ENCODE results near the gene CDK5RAP2.

The CDK5RAP2 gene

DNA sequence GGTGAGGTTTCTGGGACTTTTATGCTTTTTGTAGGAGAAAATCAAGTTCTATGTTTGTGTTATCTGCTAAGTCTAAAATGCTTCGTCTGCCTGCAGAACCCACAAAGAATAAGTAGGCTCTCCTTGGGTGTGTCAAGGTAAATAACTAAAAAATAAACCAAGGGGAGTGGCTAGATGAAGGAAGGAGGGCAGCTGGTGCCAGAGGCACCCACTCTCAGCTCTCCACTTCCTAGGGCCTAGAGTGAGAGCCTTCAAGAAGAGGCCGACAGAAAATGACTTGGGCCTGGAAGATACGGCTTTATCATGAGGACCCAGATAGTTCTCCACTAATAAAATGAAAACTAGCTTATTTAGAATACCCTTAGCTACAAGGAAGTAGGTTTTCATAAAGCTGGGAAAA lies 147.4 kb downstream of the CDK5RAP2 start:
- DNase-seq: no peak

DNA sequence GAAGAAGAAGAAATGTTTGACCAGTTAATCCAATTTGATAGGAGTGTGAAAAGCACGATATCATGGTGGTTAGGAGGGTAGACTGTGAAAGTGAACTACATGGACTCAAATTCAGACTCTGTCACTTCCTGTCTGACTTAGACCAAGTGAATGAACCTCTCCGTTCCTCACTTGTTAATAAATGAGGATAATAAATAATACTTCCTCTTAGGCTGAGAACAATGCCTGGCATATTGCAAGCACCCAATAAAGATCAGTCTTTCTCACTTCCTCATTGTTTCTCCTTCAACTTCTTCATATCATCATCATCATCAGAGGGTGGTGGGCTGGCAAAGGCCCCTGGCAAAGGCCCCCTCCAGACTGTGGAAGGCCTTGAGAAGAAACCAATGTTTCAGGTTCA lies 148.7 kb downstream of the CDK5RAP2 start:
- no peak for DNase-seq

DNA sequence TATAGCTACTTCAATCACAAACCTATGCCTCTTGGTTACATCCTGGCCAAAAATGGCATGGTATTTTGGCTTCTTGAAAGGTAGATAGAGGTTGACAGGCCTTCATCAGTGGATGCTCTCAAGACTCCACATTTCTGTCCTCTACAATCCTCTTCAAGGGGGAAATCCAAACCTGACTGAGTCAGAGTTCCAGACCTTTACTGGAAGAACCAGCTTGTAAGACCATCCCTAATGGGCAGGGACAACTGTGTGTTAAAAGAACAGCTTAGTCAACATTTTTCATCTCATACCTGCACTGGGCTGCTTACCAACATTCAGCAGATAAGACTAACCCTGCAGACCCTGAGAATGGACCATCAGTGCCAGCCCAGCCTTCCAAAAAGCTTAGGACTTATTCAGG lies 155.7 kb downstream of the CDK5RAP2 start:
- no peak for DNase-seq

DNA sequence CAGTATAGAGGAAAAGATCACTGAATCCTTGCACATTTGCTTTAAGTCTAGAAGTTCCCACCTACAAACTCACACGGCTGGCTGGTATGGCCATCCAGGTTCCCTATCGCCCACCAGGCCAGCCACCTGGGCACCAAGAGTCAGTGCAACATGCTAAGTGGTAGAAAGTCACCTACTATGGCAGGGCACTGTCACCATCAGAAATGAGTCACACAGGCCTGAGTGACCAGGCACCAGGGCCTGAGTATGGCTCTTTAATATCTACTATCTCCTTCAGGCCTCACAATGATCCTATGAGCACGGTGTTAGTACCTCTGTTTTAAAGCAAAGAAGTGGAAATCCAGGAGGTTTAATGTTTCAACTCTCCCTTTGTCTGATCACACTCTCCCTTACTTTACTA lies 156.2 kb downstream of the CDK5RAP2 start:
- no peak for DNase-seq

DNA sequence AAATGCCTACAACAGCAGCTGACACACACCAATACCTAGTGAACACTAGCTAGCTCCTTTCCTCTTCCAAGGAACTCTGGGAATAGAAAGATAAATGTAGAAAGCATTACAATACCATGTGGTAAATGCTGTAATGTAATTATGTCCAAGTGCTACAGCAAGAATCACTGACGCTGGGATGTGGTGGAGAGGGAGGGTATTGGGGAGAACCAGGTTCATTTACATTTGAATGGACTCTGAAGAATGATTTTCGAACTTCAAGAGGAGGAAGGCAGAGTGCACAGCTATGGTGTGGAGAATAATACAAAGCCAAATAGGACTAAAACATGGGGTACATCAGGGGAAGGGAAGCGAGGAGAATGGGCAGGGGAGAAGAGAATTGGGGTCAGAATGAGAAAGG lies 158.0 kb downstream of the CDK5RAP2 start:
- no peak for DNase-seq

DNA sequence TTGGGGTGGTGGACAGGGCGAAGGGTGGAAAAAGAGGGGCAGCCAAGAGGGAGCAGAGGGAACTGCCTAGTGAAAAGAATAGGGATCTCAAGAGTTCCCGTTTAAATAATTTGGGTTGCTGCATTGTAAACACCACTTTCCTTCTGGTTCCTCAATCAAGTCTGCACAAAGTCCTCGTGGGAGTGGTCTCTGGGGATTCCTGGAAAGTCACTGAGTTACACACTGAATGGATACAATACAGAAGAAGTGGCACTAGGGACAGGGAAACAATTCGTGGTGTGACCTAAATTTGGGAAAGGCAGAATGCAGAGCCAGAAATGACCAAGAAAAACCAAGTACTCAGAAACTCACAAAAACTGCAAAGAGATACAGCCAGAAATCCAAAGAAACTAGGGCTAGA lies 161.7 kb downstream of the CDK5RAP2 start:
- no peak for DNase-seq

DNA sequence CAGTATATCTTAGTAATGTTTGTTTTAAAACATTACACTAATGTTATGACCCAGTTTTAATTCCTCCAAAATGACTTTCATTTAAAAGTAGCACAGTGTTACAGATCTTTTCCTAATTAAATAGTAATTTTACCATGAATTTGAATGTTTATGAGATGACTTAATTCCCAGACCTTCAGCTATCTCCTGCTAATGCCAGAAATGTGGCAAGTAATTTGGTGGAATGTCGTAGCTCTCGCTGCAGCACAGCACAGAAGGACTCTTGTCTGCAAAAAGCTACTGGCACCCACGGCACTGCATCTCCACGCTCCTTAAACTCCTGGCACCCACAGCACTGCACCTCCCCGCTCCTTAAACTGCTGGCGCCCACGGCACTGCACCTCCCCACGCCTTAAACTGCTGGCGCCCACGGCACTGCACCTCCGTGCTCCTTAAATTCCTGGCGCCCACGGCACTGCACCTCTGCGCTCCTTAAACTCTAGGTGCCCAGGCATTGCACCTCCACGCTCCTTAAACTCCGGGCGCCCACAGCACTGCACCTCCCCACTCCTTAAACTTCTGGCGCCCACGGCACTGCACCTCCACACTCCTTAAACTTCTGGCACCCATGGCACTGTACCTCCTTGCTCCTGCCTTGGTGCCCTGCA lies 163.1 kb downstream of the CDK5RAP2 start:
- no peak for DNase-seq

DNA sequence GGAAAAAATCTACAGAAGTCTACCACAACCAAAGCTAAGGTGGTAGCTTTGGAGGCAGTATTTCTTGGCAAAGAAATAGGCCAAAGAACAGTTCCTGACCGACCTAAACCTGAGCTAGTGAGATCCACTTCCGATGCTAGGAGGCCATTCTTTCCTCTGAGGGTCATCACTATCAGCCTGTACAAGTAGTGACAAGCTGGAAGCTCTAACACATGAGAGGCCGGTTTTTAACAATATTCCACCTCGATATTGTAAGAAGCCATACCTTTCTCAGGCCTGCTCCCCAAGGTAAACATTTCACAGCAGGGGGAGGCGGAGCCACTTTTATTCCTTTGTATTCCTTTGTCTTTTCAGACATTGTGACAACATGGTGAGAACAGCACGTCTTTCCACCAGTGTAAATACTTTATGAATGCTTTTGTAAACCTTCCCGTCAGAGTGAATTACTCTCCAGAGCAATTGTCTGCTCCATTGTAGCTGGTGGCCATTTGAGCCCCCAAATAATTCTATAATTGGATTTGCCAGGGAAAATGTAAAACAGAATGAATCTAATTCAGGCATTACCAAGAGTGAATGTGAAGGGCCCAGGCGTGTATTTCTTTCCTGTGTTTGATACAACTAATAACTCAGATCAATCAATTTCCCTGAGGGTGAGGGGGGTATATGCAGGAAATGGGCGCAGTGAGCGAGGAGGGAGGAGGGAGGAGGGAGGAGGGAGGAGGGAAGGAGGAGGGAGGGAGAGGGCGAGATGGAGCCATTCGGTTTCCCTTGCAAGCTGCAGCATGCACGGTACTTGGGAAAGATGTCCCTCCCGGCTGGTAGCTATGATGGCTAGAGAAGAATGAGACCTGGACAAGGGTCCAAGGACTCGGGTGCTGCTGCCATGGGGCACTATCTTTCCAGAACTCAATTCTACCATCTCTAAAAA lies 166.6 kb downstream of the CDK5RAP2 start:
- DNase-seq: peak; percentile 44

DNA sequence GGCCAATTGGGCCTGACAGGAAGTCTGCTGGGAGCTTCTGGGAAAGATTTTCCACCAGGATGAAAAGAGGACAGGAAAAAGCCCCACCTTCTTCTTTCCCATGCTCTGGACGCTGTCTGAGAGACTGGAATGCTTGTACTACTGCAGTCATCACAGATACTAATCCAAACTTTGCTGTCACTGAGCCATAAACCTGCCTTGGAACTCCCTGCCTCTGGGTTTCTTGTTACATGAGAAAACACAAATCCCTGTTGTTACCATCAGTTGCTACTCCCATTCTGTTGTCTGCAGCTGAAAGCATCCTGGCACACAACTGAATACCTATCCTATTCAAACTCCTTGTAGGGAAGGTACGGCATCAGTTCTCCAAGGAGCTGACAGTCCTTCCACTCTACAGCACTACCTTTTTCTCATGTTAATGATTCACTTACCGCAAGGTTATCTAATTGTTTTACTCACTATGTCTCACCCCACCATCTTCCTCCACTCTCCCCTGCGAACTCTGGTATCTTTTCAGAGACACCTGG lies 167.5 kb downstream of the CDK5RAP2 start:
- no peak for DNase-seq

DNA sequence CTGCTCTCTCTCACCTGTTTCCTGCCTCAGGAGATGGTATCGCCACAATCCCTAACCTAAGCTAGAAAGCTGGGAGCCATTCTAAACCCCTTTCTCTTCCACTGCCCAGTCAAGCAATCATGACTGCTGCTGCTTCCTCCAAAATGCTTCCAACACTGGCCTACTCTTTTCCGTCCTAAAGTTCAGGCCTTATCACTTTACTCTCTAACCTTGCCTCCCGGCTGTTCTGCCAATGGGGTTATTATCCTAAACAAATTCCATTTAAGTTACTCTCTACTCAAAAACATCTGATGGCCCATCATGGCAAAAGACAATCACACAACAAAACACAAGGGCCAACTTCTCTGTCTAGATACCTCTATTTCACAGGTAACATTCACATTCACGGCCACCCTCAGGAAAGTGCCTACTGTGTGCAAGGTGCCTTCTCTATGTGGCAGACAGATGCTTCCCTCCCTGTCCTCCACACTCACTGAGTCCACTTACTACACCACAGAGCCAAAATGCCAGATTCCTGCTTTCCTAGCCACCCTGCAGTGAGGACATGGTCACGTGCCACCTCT lies 168.0 kb downstream of the CDK5RAP2 start:
- DNase-seq: no peak

DNA sequence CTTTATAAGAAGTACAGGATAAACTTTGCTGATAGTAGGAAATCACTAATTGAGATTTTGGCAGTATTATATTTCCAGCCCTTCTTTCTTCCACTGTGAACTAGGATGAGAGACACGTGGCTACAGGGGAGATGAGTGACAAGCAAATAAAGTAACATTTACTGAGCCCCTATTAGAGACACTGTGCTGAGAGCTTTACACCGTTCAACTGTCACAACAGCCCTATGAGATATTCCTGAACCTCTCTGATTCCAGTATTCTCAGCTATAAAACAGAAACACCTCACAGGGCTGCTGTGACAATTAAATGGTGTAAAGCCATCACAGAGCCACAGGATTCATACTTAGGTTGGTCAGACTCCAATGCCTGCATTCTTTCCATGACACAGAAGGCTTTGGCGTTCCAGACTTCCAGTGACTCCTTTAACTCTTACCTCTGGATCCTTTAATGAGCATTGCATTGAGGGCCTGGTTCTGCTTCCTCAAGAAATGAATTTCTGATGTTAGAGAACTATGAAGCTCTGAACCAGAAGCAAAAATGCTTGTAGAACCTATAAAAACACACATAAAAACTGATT lies 169.0 kb downstream of the CDK5RAP2 start:
- DNase-seq: no peak

DNA sequence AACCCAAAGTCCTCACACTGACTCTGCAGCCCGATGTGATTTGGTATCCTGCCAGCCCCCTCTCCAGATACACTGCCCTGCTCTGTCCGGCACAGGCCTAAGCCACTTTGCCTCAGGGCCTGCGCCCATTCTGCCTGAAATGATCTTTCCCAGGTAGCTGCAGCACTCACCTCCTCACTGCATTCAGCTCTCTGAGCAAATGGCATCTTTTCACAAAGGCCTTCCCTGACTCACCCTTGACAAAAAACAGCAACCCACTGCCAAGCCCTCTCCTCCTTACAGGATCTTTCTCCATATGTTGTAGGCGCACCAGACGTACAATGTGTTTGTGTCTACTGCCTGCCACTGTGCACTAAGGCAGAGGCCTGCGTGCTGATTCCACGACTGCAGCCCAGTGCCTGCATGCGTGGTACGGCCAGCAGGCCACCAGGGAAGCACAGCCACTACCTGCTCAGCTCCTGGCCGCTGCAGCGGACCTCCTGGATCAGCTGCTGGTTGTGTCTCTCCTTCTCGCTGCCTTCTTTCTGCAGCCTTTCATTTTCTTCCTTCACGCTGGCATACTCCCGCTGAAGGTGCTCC lies 171.2 kb downstream of the CDK5RAP2 start:
- no peak for DNase-seq

DNA sequence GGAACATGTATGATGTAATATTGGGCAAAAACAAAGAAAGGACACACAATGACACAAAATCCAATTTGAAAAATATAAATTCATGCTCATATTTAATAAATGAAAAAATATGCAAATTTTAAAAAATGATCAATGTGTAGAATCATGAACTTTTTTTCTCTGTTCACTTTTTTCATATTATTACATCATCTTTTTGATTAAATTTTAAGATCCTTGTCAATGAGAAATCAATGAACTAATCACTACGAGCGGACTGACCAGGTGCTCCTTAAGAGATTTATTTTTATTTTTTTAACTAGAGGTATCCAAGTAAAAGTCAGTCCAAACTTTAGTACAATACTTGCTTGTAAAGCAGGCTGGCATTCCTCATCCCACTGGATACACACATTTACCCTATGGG lies 174.1 kb downstream of the CDK5RAP2 start:
- DNase-seq: no peak

DNA sequence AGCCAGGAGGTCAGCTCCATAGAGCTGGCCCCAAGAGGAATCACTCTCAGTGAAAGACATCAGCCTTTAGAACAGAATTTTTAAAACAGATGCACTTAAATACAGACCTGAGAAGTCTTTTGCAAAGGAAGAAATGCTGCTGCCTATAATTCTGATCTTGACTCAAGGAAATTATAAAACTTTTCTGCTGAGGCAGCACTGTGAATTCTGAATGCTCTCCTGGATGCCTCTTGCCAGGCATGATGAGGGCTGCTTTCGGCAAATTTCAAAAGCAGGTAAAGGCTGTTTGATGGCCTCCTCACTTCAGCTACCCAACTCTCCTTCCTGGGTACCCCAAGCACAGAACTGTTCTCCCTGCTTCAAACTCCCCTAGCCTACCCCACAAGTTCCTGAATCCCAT lies 174.8 kb downstream of the CDK5RAP2 start:
- no peak for DNase-seq

DNA sequence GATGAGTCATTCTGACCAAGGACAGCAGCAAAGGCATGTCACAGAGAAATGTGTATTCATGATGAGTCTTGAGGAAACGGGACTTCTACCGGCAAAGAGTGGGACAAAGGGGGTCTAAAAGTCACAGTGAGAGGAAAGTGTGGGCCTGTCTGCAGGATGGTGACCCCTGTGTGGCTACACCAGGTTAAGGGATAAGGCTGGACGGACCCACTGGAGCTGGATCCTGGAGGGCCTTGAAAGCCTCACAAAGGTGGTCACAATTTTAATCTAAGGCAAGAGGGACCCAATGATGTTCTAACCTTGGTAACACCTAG lies 176.5 kb downstream of the CDK5RAP2 start:
- no peak for DNase-seq

DNA sequence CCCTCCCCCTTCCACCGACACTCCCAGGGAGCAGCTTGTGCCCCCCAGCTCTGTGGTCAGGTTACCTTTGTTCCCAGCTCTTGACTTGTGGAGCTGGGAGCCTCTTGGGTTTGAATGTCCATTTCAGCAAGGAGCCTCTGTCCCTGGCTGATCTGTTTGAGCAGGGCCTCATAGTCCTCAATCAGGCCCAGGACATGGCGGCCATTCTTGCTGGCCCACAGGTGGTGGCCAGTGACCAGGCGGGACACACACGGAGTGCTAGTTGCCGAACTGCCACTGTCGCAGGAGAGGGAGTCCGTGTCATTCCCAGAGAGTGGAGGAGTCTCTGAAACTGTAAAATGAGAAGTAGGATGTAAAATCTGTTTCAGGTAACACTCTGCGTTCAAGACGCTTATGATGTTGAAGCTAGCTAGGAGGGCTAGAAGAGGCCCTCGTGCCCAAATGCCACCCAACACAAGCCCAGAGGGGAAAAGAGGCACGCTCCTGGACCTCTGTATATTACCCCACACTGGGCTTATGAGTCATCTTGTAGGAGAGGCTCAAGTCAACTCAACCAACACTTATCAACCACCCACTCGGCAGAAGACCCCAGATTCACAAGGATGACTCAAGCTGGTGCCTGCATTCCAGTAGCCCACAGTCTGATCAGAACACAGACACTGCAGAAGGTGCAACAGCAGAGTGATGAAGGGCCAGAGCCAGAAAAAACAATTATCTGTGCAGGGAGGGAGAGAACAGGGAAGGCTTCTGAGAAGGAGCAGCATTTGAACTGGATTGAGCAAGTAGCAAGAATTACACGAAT lies 177.0 kb downstream of the CDK5RAP2 start:
- no peak for DNase-seq

DNA sequence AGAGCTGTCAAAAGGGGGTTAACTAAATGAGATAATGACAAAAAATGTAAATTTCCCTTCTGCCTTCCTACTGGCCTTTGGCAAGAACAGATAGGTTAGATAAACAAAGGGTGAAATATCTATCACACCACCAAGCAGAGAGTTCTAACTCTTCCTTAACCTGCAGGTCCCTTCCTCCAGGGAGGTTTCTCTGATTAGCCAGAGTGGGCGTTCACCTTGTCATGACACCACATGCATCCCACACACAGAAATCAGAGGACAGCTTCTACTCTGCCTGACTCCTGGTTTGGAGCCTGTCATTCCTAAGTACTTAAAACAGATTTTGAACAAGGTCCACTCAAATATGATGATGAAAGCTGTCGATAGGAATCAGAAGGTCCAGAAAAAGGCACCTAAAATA lies 180.0 kb downstream of the CDK5RAP2 start:
- no peak for DNase-seq

DNA sequence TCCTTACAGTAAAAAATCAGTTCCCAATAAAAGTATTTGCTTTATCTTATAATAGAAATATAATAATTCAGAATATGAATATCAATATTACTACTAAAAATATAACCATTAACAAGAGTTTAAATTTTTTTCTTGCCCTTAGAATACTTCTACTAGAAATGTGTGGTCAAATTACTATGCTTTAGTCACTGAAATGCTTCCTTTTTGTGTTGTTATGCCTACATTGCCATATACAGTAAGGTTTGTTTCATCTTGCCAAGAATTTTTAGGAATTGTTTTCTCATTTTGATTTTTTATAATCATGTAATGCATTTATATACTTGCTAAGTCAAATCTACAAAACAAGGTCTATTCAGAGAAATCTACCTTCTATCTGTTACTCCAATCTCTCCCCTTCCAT lies 181.7 kb downstream of the CDK5RAP2 start:
- DNase-seq: no peak

DNA sequence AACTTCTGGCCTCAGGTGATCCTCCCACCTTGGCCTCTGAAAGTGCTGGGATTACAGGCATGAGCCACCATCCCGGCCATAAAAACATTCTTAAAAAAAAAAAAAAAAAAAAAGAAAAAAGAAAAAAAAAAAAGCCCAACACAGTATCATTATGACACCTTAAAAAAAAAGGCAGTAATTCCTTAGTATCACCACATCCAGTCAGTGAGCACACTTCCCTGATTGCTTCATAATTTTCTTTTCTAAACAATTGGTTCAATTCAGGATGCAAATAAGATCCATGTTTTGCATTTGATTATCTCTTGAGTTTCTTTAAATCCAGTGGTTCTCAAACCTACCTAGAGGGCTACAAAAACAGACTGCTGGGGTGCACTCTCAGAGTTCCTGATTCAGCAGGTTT lies 182.5 kb downstream of the CDK5RAP2 start:
- DNase-seq: no peak

DNA sequence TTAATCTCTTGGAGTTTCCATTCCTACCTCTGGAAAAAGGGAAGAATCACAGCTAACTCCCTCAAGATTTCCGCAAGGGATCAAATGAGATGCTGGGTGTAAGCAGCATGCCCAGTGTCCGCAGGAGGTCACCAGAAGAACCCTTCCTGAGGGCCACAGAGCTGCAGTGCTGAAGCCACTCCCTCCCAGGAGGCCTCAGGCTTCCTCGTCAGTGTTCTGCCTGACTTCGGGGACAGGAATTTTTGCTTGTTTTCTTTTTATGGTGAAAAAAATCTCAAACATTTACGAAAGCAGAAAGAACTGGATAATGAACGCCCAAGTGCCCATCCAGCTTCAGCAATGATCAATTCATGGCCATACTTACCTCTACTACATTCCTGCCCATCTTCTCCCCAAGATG lies 183.0 kb downstream of the CDK5RAP2 start:
- DNase-seq: no peak

DNA sequence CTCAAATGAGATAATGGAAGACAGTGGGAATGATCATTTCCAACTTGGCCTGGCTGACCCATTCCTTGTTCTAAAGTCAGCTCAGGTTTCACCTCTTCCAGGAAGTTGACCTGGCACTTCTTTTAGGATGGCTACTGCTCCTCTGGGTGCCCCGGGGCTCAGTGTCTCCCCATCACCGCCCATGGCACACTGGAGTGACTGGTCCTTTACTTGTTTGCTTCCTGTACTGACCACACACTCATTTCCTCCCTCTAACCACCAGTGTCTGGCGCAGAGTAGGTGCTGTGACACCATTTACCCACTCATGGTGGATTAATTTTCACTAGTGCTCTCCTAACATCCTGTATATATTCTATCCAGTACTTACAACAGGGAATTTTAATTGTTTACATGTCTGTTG lies 183.5 kb downstream of the CDK5RAP2 start:
- DNase-seq: no peak

DNA sequence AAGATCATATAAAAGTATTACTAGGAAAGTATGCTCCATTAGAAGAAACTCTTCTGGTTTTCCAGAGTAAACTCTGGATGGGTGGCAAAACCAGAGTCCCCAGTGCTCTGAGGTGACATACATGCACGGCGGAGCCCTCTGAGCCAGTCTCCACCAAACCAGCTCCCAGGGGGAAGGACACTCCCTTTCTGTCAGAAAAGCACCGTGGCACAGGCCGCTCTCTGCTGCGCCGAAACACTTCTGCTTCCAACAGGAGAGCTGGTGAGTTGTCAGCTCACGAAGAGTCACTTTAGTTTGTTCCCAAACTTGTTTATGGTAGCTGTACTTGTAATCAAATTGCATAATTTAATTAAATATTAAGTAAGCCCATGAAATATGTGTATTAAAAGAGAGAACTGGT lies 184.6 kb downstream of the CDK5RAP2 start:
- no peak for DNase-seq
